Choroid plexus epithelial cell (primary cell): ENCODE measurements around the gene FBXO47.

Experiments
- DNase-seq: peaks from one replicate; pipeline ENCODE4 v3.0.0-alpha.2; 2010; ENCODE audit warnings: low read depth
- H3K4me3 ChIP-seq: 2 replicates; pipeline ENCODE4 v1.5.1; 2011; ENCODE audit warnings: low read depth, mild to moderate bottlenecking, control low read depth, low read length, moderate library complexity
- CTCF ChIP-seq: conservative IDR thresholded peaks from 2 replicates; pipeline ENCODE4 v1.5.1; 2011; ENCODE audit warnings: low read depth, mild to moderate bottlenecking, control low read depth, inconsistent platforms, low read length, moderate library complexity

FBXO47 gene

GRCh38 chr17:38920374-38921291 lies 46.6 kb downstream of the FBXO47 start:
- no peak overlapping the region for H3K4me3 ChIP-seq
- no peak for DNase-seq
- TF ChIP-seq CTCF = no peak

- no peak for DNase-seq
Measured at GRCh38 chr17:38919316-38920078, 47.7 kb downstream of the FBXO47 start.

GRCh38 chr17:38918916-38919315 lies 48.3 kb downstream of the FBXO47 start:
- no peak for DNase-seq
- no peak overlapping the region for H3K4me3 ChIP-seq
- no peak for TF ChIP-seq CTCF

More at GRCh38 chr17:38919316-38920078, 47.7 kb downstream of the FBXO47 start:
- TF ChIP-seq CTCF = no peak
- H3K4me3 ChIP-seq = no peak overlapping the region

- TF ChIP-seq CTCF = peak; percentile 16
- no peak for DNase-seq
- H3K4me3 ChIP-seq = no peak overlapping the region
Measured at GRCh38 chr17:38918129-38918913, 48.9 kb downstream of the FBXO47 start.

- no peak overlapping the region for H3K4me3 ChIP-seq
- no peak for DNase-seq
- peak; percentile 41 for TF ChIP-seq CTCF
Measured at GRCh38 chr17:38917259-38917658, 49.9 kb downstream of the FBXO47 start.

- no peak for TF ChIP-seq CTCF
Measured at GRCh38 chr17:38916771-38917170, 50.4 kb downstream of the FBXO47 start.

More at GRCh38 chr17:38916771-38917170, 50.4 kb downstream of the FBXO47 start:
- no peak overlapping the region for H3K4me3 ChIP-seq
- no peak for DNase-seq
